ENCODE measurements around the gene PLD6. TPM values are rescaled to one million over a fixed set of nuclear protein-coding genes. Genes with fewer than 3 reads are reported as not detected.

PLD6 gene
- total and polyA plus RNA-seq, 8 donors: 3.4 to 5.9 (median 4.6) TPM

- intact Hi-C loops (cut with DNase I): no loop called here
- Histone ChIP-seq H3K27me3 (no peaks in the 10 kb centered on the region), H3K4me3 (no peak overlapping the region), H3K27ac (no peak overlapping the region), H3K4me1 (no peaks in the 10 kb centered on the region), H3K36me3 (peaks cover 3 to 100% of the 10 kb centered on the region in 2 donors), H3K9me3 (no peaks in the 10 kb centered on the region)
- TF ChIP-seq CTCF (IDR thresholded peaks at IDR 0.05): no peak
- DNase-seq: no peak
- no peak for ATAC-seq
These were observed 14.4 kb upstream of the PLD6 start for GRCh38 chr17:17220529-17220928.

- Histone ChIP-seq H3K4me3 (no peak overlapping the region), H3K27ac (no peak overlapping the region), H3K27me3 (no peaks in the 10 kb centered on the region), H3K4me1 (no peaks in the 10 kb centered on the region), H3K36me3 (peaks cover 3 to 100% of the 10 kb centered on the region in 2 donors), H3K9me3 (no peaks in the 10 kb centered on the region)
- intact Hi-C loops (cut with DNase I): loop anchor here in 1 of 2 donors (10.0 kb wide), 1 partner anchor 213 kb away; no protein-coding TSS in a partner anchor
- DNase-seq (no peak), ATAC-seq (no peak)
- no peak for TF ChIP-seq CTCF (IDR thresholded peaks at IDR 0.05)
These were observed 11.9 kb upstream of the PLD6 start for GRCh38 chr17:17217995-17218394.

- no peak for TF ChIP-seq CTCF (IDR thresholded peaks at IDR 0.05)
- no peak overlapping the region for H3K27ac ChIP-seq
- no peak for ATAC-seq
- intact Hi-C loops (cut with DNase I): loop anchor here in 1 of 2 donors (10.0 kb wide), 1 partner anchor 212 kb away; no protein-coding TSS in a partner anchor
- H3K27me3 ChIP-seq: no peaks in the 10 kb centered on the region
- peaks cover 3 to 100% of the 10 kb centered on the region in 2 donors for H3K36me3 ChIP-seq
- no peak overlapping the region for H3K4me3 ChIP-seq
- no peaks in the 10 kb centered on the region for H3K9me3 ChIP-seq
- H3K4me1 ChIP-seq: no peaks in the 10 kb centered on the region
- no peak for DNase-seq
These were observed 10.6 kb upstream of the PLD6 start for GRCh38 chr17:17216776-17217175.

GRCh38 chr17:17216236-17216635, 10.1 kb upstream of the PLD6 start:
- H3K27me3 ChIP-seq: no peaks in the 10 kb centered on the region
- H3K4me1 ChIP-seq: no peaks in the 10 kb centered on the region
- no peak overlapping the region for H3K27ac ChIP-seq
- intact Hi-C loops (cut with DNase I): loop anchor here in 1 of 2 donors (10.0 kb wide), 1 partner anchor 211 kb away; no protein-coding TSS in a partner anchor
- H3K36me3 ChIP-seq: peaks cover 0 to 100% of the 10 kb centered on the region in 2 donors
- H3K9me3 ChIP-seq: no peaks in the 10 kb centered on the region
- DNase-seq: no peak
- ATAC-seq: no peak
- no peak overlapping the region for H3K4me3 ChIP-seq
- no peak for TF ChIP-seq CTCF (IDR thresholded peaks at IDR 0.05)

- no peak overlapping the region for H3K27ac ChIP-seq
- no peak for DNase-seq
- no peaks in the 10 kb centered on the region for H3K9me3 ChIP-seq
- H3K27me3 ChIP-seq: no peaks in the 10 kb centered on the region
- intact Hi-C loops (cut with DNase I): loop anchor here in 1 of 2 donors (10.0 kb wide), 1 partner anchor 211 kb away; no protein-coding TSS in a partner anchor
- no peaks in the 10 kb centered on the region for H3K4me1 ChIP-seq
- ATAC-seq: no peak
- no peak overlapping the region for H3K4me3 ChIP-seq
- no peak for TF ChIP-seq CTCF (IDR thresholded peaks at IDR 0.05)
- H3K36me3 ChIP-seq: peaks cover 0 to 100% of the 10 kb centered on the region in 2 donors
These were observed 9.4 kb upstream of the PLD6 start for GRCh38 chr17:17215575-17215974.
